ENCODE data around the gene SMIM3. TPM values are rescaled to one million over a fixed set of nuclear protein-coding genes. Genes with fewer than 3 reads are reported as not detected.
"Not testable (repeated sequence)": the region's sequence is repeated elsewhere in the genome, so short reads cannot be mapped to it uniquely, and the experiment has no call there.

SMIM3 gene
- total RNA-seq, 5 donors from 2014 or later (not counting 1 experiment from before 2014, with no cell fraction given): 2.8 to 9.1 (median 5.7) TPM

DNA sequence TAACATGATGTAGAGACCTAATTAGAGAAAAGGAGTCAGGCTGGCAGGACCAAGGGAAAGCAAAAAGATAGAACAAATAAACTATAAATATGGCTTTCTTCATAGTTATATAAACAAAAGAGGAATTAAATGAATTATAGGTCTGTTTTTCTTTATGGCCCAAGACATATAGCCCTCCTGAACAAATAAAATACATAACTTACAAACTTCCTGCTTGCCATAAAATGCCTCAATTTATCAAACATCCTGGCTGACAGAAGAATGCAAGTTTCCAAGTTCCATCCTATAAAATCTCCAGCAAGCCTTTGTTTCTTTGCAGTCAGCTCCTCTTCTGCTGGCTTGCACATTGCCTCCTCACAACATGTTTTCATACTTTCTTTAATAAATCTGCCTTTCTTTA is 36.5 kb downstream of the SMIM3 start:
- Mint-ChIP-seq H3K4me1 (no peaks in the 10 kb centered on the region), H3K4me3 (no peak overlapping the region), H3K9me3 (peaks cover 9 to 22% (median 17%) of the 10 kb centered on the region in 3 donors), H3K36me3 (peaks cover 14% of the 10 kb centered on the region), H3K27ac (no peak overlapping the region), H3K27me3 (peaks cover 3 to 10% of the 10 kb centered on the region in 2 donors)
- Histone ChIP-seq H3K27ac (ENCODE audit: low read length) (no peak overlapping the region), H3K9me3 (peaks cover 2% of the 10 kb centered on the region), H3K4me3 (ENCODE audit: control insufficient read depth in 1 of 2, extremely low read depth in 1 of 2, low read length in 1 of 2) (no peak overlapping the region), H3K27me3 (replicated peaks in 1 of 2; ENCODE audit: control insufficient read depth in 2 of 2, extremely low read depth in 1 of 2, insufficient read depth in 2 of 2, low read length in 1 of 2) (peaks cover 0 to 12% of the 10 kb centered on the region in 2 experiments), H3K4me1 (ENCODE audit: control insufficient read depth in 1 of 2, extremely low read depth in 1 of 2, insufficient read depth in 2 of 2, low read length in 2 of 2) (no peaks in the 10 kb centered on the region), H3K36me3 (ENCODE audit: control insufficient read depth in 2 of 2, extremely low read depth in 1 of 2, insufficient read depth in 1 of 2, low read length in 1 of 2) (no peaks in the 10 kb centered on the region)
- no peak for ATAC-seq (replicated peaks in 1 of 4)
- CTCF ChIA-PET: no interaction called here
- POLR2A ChIA-PET: interaction anchor here in 1 of 2 donors (0.6 kb wide), 1 partner anchor 521 kb away, joined by 3 read pairs; no protein-coding TSS in a partner anchor
- no peak for DNase-seq

DNA sequence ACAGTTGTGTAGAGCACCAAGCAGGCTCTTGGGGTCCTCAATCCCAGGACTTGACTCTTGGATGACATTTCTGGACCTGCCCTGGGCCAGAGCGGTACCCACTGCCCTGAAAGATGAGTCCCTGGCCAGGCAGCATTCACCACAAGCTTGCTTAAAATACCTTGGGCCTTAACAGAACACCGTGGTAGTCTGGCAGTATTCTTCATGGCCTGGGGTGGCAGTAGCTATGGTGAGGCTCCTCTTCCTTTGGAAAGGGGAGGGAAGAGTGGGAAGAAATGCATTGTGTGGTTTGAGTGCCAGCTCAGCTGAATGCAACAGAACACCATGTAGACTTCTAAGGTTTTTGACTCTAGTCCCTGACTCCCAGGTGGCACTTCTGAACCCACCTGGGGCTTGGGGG is 38.4 kb downstream of the SMIM3 start:
- Histone ChIP-seq H3K4me1 (ENCODE audit: control insufficient read depth in 1 of 2, extremely low read depth in 1 of 2, insufficient read depth in 2 of 2, low read length in 2 of 2) (no peaks in the 10 kb centered on the region), H3K4me3 (ENCODE audit: control insufficient read depth in 1 of 2, extremely low read depth in 1 of 2, low read length in 1 of 2) (no peak overlapping the region), H3K9me3 (peaks cover 2% of the 10 kb centered on the region), H3K36me3 (ENCODE audit: control insufficient read depth in 2 of 2, extremely low read depth in 1 of 2, insufficient read depth in 1 of 2, low read length in 1 of 2) (no peaks in the 10 kb centered on the region), H3K27ac (ENCODE audit: low read length) (no peak overlapping the region), H3K27me3 (replicated peaks in 1 of 2; ENCODE audit: control insufficient read depth in 2 of 2, extremely low read depth in 1 of 2, insufficient read depth in 2 of 2, low read length in 1 of 2) (peaks cover 0 to 12% of the 10 kb centered on the region in 2 experiments)
- no peaks in the 10 kb centered on the region for H3K4me1 Mint-ChIP-seq
- H3K27ac Mint-ChIP-seq: no peak overlapping the region
- ChIA-PET CTCF (no interaction called here), POLR2A (no interaction called here)
- no peak overlapping the region for H3K4me3 Mint-ChIP-seq
- peaks cover 9 to 22% (median 17%) of the 10 kb centered on the region in 3 donors for H3K9me3 Mint-ChIP-seq
- peaks cover 1 to 11% of the 10 kb centered on the region in 2 donors for H3K27me3 Mint-ChIP-seq
- peaks cover 14% of the 10 kb centered on the region for H3K36me3 Mint-ChIP-seq
- 86% methylated on average over 1 of the region's 2 CpGs for WGBS (ENCODE audit: insufficient coverage)
- ATAC-seq (replicated peaks in 1 of 4) (no peak), DNase-seq (no peak)

DNA sequence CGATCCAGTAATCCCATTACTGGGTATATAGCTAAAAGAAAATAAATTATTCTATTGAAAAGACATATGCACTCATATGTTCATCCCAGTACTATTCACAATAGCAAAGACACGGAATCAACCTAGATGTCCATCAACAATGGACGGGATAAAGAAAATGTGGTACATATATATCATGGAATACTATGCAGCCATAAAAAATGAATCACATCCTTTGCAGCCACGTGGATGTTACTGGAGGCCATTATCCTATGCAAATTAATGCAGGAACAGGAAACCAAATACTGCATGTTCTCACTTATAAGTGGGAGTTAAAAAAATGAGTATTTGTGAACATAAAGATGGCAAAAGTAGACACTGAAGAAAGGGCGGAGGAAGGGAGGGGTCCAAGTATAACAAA is 51.2 kb downstream of the SMIM3 start:
- H3K36me3 ChIP-seq (ENCODE audit: control insufficient read depth in 2 of 2, extremely low read depth in 1 of 2, insufficient read depth in 1 of 2, low read length in 1 of 2): no peaks in the 10 kb centered on the region
- H3K27me3 ChIP-seq (replicated peaks in 1 of 2; ENCODE audit: control insufficient read depth in 2 of 2, extremely low read depth in 1 of 2, insufficient read depth in 2 of 2, low read length in 1 of 2): no peaks in the 10 kb centered on the region
- DNase-seq: no peak
- no peaks in the 10 kb centered on the region for H3K4me1 Mint-ChIP-seq
- H3K27ac Mint-ChIP-seq: no peak overlapping the region
- CTCF ChIA-PET: no interaction called here
- no peaks in the 10 kb centered on the region for H3K36me3 Mint-ChIP-seq
- no peaks in the 10 kb centered on the region for H3K27me3 Mint-ChIP-seq
- no peaks in the 10 kb centered on the region for H3K4me1 ChIP-seq (ENCODE audit: control insufficient read depth in 1 of 2, extremely low read depth in 1 of 2, insufficient read depth in 2 of 2, low read length in 2 of 2)
- H3K9me3 ChIP-seq: no peaks in the 10 kb centered on the region
- ATAC-seq (replicated peaks in 1 of 4): no peak
- no peak overlapping the region for H3K27ac ChIP-seq (ENCODE audit: low read length)
- no peak overlapping the region for H3K4me3 Mint-ChIP-seq
- no CpG with 5 or more reads among the region's 5 CpGs for WGBS (ENCODE audit: insufficient coverage)
- H3K4me3 ChIP-seq (ENCODE audit: control insufficient read depth in 1 of 2, extremely low read depth in 1 of 2, low read length in 1 of 2): no peak overlapping the region
- H3K9me3 Mint-ChIP-seq: peaks cover 6 to 33% (median 9%) of the 10 kb centered on the region in 3 donors
- POLR2A ChIA-PET: no interaction called here

DNA sequence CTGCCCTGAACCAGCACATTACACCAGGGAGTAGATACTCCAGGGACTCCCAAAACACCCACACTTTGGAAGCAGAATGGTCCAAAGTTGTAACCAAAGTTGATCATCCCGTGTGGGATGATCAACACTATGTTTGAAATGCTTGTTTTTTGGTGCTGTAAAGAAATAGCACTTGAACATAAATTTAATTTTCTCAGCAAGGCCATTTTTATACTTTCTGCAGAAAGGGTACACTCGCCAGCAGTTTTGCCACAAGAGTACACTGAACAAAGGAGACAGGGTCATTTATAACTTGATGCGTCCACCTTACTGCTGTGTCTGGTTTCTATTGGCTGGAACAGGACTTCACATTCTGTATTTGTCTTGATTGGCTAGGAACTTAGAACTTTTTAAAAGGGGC is 53.3 kb downstream of the SMIM3 start:
- H3K4me3 ChIP-seq (ENCODE audit: control insufficient read depth in 1 of 2, extremely low read depth in 1 of 2, low read length in 1 of 2); DNase-seq; H3K27me3 Mint-ChIP-seq; H3K36me3 Mint-ChIP-seq; H3K4me3 Mint-ChIP-seq; H3K4me1 Mint-ChIP-seq; H3K36me3 ChIP-seq (ENCODE audit: control insufficient read depth in 2 of 2, extremely low read depth in 1 of 2, insufficient read depth in 1 of 2, low read length in 1 of 2); POLR2A ChIA-PET; H3K27ac ChIP-seq (ENCODE audit: low read length); CTCF ChIA-PET; ATAC-seq (replicated peaks in 1 of 4); H3K27me3 ChIP-seq (replicated peaks in 1 of 2; ENCODE audit: control insufficient read depth in 2 of 2, extremely low read depth in 1 of 2, insufficient read depth in 2 of 2, low read length in 1 of 2); H3K27ac Mint-ChIP-seq; H3K4me1 ChIP-seq (ENCODE audit: control insufficient read depth in 1 of 2, extremely low read depth in 1 of 2, insufficient read depth in 2 of 2, low read length in 2 of 2); H3K9me3 ChIP-seq: not testable (repeated sequence)
- no CpG with 5 or more reads among the region's 3 CpGs for WGBS (ENCODE audit: insufficient coverage)
- H3K9me3 Mint-ChIP-seq: peaks cover 6 to 33% (median 9%) of the 10 kb centered on the region in 3 donors

DNA sequence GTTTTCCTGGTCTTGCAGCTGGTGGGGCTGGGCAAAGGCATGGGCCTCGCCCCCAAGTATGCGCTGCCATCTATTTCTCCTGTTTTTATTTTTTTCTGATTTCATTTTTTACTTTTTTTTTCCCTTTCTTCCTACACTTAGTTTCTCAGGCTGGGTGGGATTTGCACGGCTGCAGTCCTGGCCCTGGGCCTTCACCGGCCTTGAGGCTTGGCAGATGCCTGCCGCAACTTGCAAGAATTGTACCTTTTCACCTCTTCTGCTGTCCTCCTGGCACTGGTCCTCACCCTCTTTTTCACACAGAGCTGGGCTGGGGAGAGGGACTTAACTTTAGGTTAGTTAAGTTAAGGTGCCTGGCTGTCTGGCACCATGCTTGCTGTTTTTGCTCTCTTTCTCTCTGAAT is 57.5 kb downstream of the SMIM3 start:
- DNase-seq (no peak), ATAC-seq (replicated peaks in 1 of 4) (no peak)
- Histone ChIP-seq H3K27me3 (replicated peaks in 1 of 2; ENCODE audit: control insufficient read depth in 2 of 2, extremely low read depth in 1 of 2, insufficient read depth in 2 of 2, low read length in 1 of 2) (peaks cover 0 to 4% of the 10 kb centered on the region in 2 experiments), H3K4me1 (ENCODE audit: control insufficient read depth in 1 of 2, extremely low read depth in 1 of 2, insufficient read depth in 2 of 2, low read length in 2 of 2) (no peaks in the 10 kb centered on the region), H3K36me3 (ENCODE audit: control insufficient read depth in 2 of 2, extremely low read depth in 1 of 2, insufficient read depth in 1 of 2, low read length in 1 of 2) (no peaks in the 10 kb centered on the region), H3K9me3 (no peaks in the 10 kb centered on the region), H3K27ac (ENCODE audit: low read length) (no peak overlapping the region), H3K4me3 (ENCODE audit: control insufficient read depth in 1 of 2, extremely low read depth in 1 of 2, low read length in 1 of 2) (no peak overlapping the region)
- ChIA-PET CTCF (no interaction called here), POLR2A (no interaction called here)
- Mint-ChIP-seq H3K27me3 (peaks cover 0 to 6% of the 10 kb centered on the region in 2 donors), H3K4me3 (no peak overlapping the region), H3K9me3 (peaks cover under 1 to 13% (median 2%) of the 10 kb centered on the region in 3 donors), H3K36me3 (no peaks in the 10 kb centered on the region), H3K27ac (no peak overlapping the region), H3K4me1 (no peaks in the 10 kb centered on the region)
- 100% methylated on average over 1 of the region's 5 CpGs for WGBS (ENCODE audit: insufficient coverage)

DNA sequence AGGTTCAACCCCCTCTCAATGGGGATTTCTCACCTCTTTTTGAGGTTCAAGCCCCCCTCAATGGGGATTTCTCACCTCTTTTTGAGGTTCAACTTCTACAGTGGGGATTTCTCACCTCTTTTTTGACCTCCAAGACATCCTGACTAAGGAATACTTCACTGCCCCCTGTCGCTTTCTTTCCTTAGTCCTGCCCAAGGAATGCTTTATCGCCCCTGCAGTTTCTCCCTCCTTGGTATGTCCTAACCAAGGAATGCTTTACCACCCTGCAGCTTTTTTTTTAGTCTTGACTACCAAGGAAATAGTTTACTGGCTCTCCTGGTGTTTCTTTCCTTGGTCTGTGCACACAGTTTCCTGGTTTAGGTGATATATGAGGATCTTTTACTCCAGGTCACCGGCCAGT is 58.1 kb downstream of the SMIM3 start:
- Mint-ChIP-seq H3K27ac (no peak overlapping the region), H3K9me3 (peaks cover 0 to 9% (median 0%) of the 10 kb centered on the region in 3 donors), H3K4me3 (no peak overlapping the region), H3K27me3 (peaks cover 0 to 6% of the 10 kb centered on the region in 2 donors), H3K4me1 (no peaks in the 10 kb centered on the region), H3K36me3 (no peaks in the 10 kb centered on the region)
- POLR2A ChIA-PET: no interaction called here
- no peak overlapping the region for H3K4me3 ChIP-seq (ENCODE audit: control insufficient read depth in 1 of 2, extremely low read depth in 1 of 2, low read length in 1 of 2)
- no peaks in the 10 kb centered on the region for H3K36me3 ChIP-seq (ENCODE audit: control insufficient read depth in 2 of 2, extremely low read depth in 1 of 2, insufficient read depth in 1 of 2, low read length in 1 of 2)
- CTCF ChIA-PET: no interaction called here
- whole genome bisulfite sequencing (ENCODE audit: insufficient coverage): 87% methylated on average over 3 of the region's 3 CpGs
- H3K27ac ChIP-seq (ENCODE audit: low read length): no peak overlapping the region
- H3K27me3 ChIP-seq (replicated peaks in 1 of 2; ENCODE audit: control insufficient read depth in 2 of 2, extremely low read depth in 1 of 2, insufficient read depth in 2 of 2, low read length in 1 of 2): peaks cover 0 to 4% of the 10 kb centered on the region in 2 experiments
- H3K4me1 ChIP-seq (ENCODE audit: control insufficient read depth in 1 of 2, extremely low read depth in 1 of 2, insufficient read depth in 2 of 2, low read length in 2 of 2): no peaks in the 10 kb centered on the region
- no peak for ATAC-seq (replicated peaks in 1 of 4)
- no peak for DNase-seq
- no peaks in the 10 kb centered on the region for H3K9me3 ChIP-seq

All from T-cell (primary cell).